HFF-Myc (cell line): ENCODE results near the gene HTR2C.

Experiments used
- DNase-seq: peaks from one replicate; pipeline ENCODE4 v3.0.0-alpha.2; 2011; ENCODE audit warnings: low read depth; ENCODE audit errors: extremely low read depth
- H3K4me3 ChIP-seq: replicated peaks from 2 replicates; pipeline ENCODE4 v1.5.1; 2011; ENCODE audit warnings: low read depth, mild to moderate bottlenecking, control low read depth, low read length
- TF ChIP-seq, protein P1 (sequence below): IDR thresholded peaks from 2 replicates; pipeline ENCODE4 v1.5.1; 2012; ENCODE audit warnings: mild to moderate bottlenecking, low read depth, low read length, control low read depth; ENCODE audit errors: missing control alignments

Gene HTR2C

DNA sequence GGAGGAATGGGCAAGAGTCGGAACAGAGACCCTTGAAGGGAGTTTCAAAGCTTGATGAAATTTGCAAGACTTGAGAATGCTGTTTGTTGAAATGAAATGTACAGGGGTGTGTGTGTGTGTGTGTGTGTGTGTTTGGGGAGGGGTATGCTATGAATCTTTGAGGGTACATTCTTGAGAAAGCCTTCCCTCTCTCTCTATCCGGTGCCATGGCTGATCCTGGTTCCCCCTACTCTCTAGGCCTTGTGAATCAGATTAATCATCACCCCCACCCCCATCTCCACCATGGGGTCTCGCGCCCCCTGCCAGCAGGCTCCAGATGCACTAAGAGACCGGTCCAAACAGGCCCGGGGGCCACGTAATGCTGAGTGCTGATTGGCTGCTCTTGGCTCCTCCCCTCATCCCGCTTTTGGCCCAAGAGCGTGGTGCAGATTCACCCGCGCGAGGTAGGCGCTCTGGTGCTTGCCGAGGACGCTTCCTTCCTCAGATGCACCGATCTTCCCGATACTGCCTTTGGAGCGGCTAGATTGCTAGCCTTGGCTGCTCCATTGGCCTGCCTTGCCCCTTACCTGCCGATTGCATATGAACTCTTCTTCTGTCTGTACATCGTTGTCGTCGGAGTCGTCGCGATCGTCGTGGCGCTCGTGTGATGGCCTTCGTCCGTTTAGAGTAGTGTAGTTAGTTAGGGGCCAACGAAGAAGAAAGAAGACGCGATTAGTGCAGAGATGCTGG, at the start of gene HTR2C:
TSS of gene HTR2C (plus strand) at position 441 of the 729 bp plus-strand sequence. CDS start 142,851 bp downstream, outside the sequence.
- DNase-seq = no peak
- TF ChIP-seq, protein P1, sequence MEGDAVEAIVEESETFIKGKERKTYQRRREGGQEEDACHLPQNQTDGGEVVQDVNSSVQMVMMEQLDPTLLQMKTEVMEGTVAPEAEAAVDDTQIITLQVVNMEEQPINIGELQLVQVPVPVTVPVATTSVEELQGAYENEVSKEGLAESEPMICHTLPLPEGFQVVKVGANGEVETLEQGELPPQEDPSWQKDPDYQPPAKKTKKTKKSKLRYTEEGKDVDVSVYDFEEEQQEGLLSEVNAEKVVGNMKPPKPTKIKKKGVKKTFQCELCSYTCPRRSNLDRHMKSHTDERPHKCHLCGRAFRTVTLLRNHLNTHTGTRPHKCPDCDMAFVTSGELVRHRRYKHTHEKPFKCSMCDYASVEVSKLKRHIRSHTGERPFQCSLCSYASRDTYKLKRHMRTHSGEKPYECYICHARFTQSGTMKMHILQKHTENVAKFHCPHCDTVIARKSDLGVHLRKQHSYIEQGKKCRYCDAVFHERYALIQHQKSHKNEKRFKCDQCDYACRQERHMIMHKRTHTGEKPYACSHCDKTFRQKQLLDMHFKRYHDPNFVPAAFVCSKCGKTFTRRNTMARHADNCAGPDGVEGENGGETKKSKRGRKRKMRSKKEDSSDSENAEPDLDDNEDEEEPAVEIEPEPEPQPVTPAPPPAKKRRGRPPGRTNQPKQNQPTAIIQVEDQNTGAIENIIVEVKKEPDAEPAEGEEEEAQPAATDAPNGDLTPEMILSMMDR = no peak
- no peak within 1 kb of the TSS for H3K4me3 ChIP-seq

- no peak overlapping the region for H3K4me3 ChIP-seq
These were observed 3.5 kb upstream of the HTR2C start for GRCh38 chrX:114580336-114580735.

GRCh38 chrX:114581528-114582263, 2.2 kb upstream of the HTR2C start:
- TF ChIP-seq, protein P1 = no peak
- no peak overlapping the region for H3K4me3 ChIP-seq
- no peak for DNase-seq

More at GRCh38 chrX:114580336-114580735, 3.5 kb upstream of the HTR2C start:
- DNase-seq = no peak
- TF ChIP-seq, protein P1 = no peak

- DNase-seq = no peak
- H3K4me3 ChIP-seq = no peak overlapping the region
- TF ChIP-seq, protein P1 = no peak
These were observed 1.6 kb upstream of the HTR2C start for GRCh38 chrX:114582264-114582632.

- no peak overlapping the region for H3K4me3 ChIP-seq
- DNase-seq = no peak
- TF ChIP-seq, protein P1 = no peak
These were observed 1.0 kb upstream of the HTR2C start for GRCh38 chrX:114582698-114583395.

GRCh38 chrX:114584375-114584943, 573 bp downstream of the HTR2C start:
- TF ChIP-seq, protein P1 = no peak
- no peak for DNase-seq
- no peak overlapping the region for H3K4me3 ChIP-seq
